Fibroblast of lung (primary cell): ENCODE results near the gene CSF2. TPM values are rescaled to one million over a fixed set of nuclear protein-coding genes. Genes with fewer than 3 reads are reported as not detected.
A peak's percentile ranks its signal among the peaks of the same experiment; 100 is the strongest.

Source experiments
- DNase-seq, 2 donors: peaks; one replicate each; pipeline versions ENCODE4 v3.0.0 to v3.0.0-alpha.2; 2010; ENCODE audit warnings: low read depth in 2 of 2
- H2AFZ ChIP-seq: 2 replicates; pipeline ENCODE4 v1.5.1; 2012; ENCODE audit warnings: low read length, control low read depth, inconsistent platforms
- H3K27ac ChIP-seq: 2 replicates; pipeline ENCODE4 v1.5.1; 2011; ENCODE audit warnings: low read length, control low read depth; ENCODE audit not compliant: insufficient read depth
- H3K27me3 ChIP-seq: 2 replicates; pipeline ENCODE4 v1.5.1; 2011; ENCODE audit warnings: mild to moderate bottlenecking, low read length; ENCODE audit not compliant: control insufficient read depth, insufficient read depth
- H3K36me3 ChIP-seq: 2 replicates; pipeline ENCODE4 v1.5.1; 2011; ENCODE audit warnings: low read length; ENCODE audit not compliant: control insufficient read depth, insufficient read depth
- H3K4me1 ChIP-seq: 2 replicates; pipeline ENCODE4 v1.5.1; 2011; ENCODE audit warnings: low read length; ENCODE audit not compliant: control insufficient read depth, insufficient read depth; ENCODE audit errors: extremely low read depth
- H3K4me2 ChIP-seq: 2 replicates; pipeline ENCODE4 v1.5.1; 2011; ENCODE audit warnings: low read length, control low read depth; ENCODE audit not compliant: insufficient read depth; ENCODE audit errors: extremely low read depth
- H3K4me3 ChIP-seq, 4 experiments: fragments of 200-600 bp in 1 of 4; sonication (generic) in 1 of 4; replicated peaks in 1 of 4; 2 replicates each; pipeline ENCODE4 v1.5.1; 2011 to 2016; ENCODE audit warnings: low read length in 4 of 4, low read depth in 3 of 4, mild to moderate bottlenecking in 3 of 4, control low read depth in 2 of 4, inconsistent platforms in 1 of 4, mixed read lengths in 1 of 4; ENCODE audit not compliant: insufficient read depth in 1 of 4; ENCODE audit errors: control extremely low read depth in 1 of 4
- H3K79me2 ChIP-seq: 2 replicates; pipeline ENCODE4 v1.5.1; 2012; ENCODE audit warnings: mild to moderate bottlenecking, low read length, inconsistent platforms; ENCODE audit not compliant: control insufficient read depth, insufficient read depth
- H3K9ac ChIP-seq: 2 replicates; pipeline ENCODE4 v1.5.1; 2011; ENCODE audit warnings: mild to moderate bottlenecking, low read length, control low read depth; ENCODE audit not compliant: insufficient read depth
- H3K9me3 ChIP-seq: 2 replicates; pipeline ENCODE4 v1.5.1; 2012; ENCODE audit warnings: low read depth, low read length; ENCODE audit not compliant: control insufficient read depth, insufficient read depth
- H4K20me1 ChIP-seq: 2 replicates; pipeline ENCODE4 v1.5.1; 2011; ENCODE audit warnings: low read length; ENCODE audit not compliant: control insufficient read depth, insufficient read depth; ENCODE audit errors: extremely low read depth
- CTCF ChIP-seq, 2 donors: IDR thresholded peaks in 1 of 2; conservative IDR thresholded peaks in 1 of 2; 1 replicate in 1 of 2; 2 replicates in 1 of 2; pipeline ENCODE4 v1.5.1; 2011 to 2012; ENCODE audit warnings: low read length in 2 of 2, control low read depth in 1 of 2, inconsistent platforms in 1 of 2, low read depth in 1 of 2, mild to moderate bottlenecking in 1 of 2
- EZH2 ChIP-seq: IDR thresholded peaks from 2 replicates; pipeline ENCODE4 v1.5.1; 2012; ENCODE audit warnings: low read length, control low read depth, mild to moderate bottlenecking; ENCODE audit errors: missing control alignments
- polyA plus RNA-seq, 2 donors: library from polyadenylated mRNA; depleted of rRNA in 1 of 2; stranded (reverse) in 1 of 2; unstranded in 1 of 2; fragments of >200 nt; gene quantifications; 2 replicates each; pipeline ENCODE4 v1.2.1, GENCODE V29; 2011 to 2012; ENCODE audit warnings: missing spikeins in 1 of 2
- total RNA-seq: library from RNA; depleted of rRNA; stranded (reverse); fragments of >200 nt; gene quantifications from 2 replicates; pipeline ENCODE4 v1.2.1, GENCODE V29; 2014

The CSF2 gene
- total and polyA plus RNA-seq, 2 donors (not counting 1 experiment from before 2014, with no cell fraction given) = 0.09 to 0.66 TPM

GRCh38 chr5:132100672-132101261 lies 27.2 kb downstream of the CSF2 start:
- peaks cover 25% of the 10 kb centered on the region for H3K4me1 ChIP-seq
- no peak overlapping the region for H3K4me3 ChIP-seq
- TF ChIP-seq CTCF (conservative IDR thresholded peaks at IDR 0.05 in 1 of 2, IDR thresholded peaks at IDR 0.05 in 1 of 2; ENCODE audit: low read depth in 1 of 2, low read length in 2 of 2) = no peak
- TF ChIP-seq EZH2 = no peak
- no peaks in the 10 kb centered on the region for H3K9me3 ChIP-seq
- H3K36me3 ChIP-seq = no peaks in the 10 kb centered on the region
- H3K4me2 ChIP-seq = no peak overlapping the region
- H3K27me3 ChIP-seq = no peaks in the 10 kb centered on the region
- H3K9ac ChIP-seq = no peak overlapping the region
- H4K20me1 ChIP-seq = no peaks in the 10 kb centered on the region
- H2AFZ ChIP-seq = no peak overlapping the region
- no peak for DNase-seq
- H3K79me2 ChIP-seq = no peaks in the 10 kb centered on the region
- H3K27ac ChIP-seq = no peak overlapping the region

GRCh38 chr5:132101385-132101880 lies 27.8 kb downstream of the CSF2 start:
- DNase-seq = no peak
- H2AFZ ChIP-seq = no peak overlapping the region
- no peak overlapping the region for H3K4me2 ChIP-seq
- peaks cover 23% of the 10 kb centered on the region for H3K4me1 ChIP-seq
- no peaks in the 10 kb centered on the region for H3K9me3 ChIP-seq
- no peaks in the 10 kb centered on the region for H3K27me3 ChIP-seq
- H3K79me2 ChIP-seq = no peaks in the 10 kb centered on the region
- no peak overlapping the region for H3K4me3 ChIP-seq
- no peak overlapping the region for H3K9ac ChIP-seq
- TF ChIP-seq EZH2 (no peak), CTCF (conservative IDR thresholded peaks at IDR 0.05 in 1 of 2, IDR thresholded peaks at IDR 0.05 in 1 of 2; ENCODE audit: low read depth in 1 of 2, low read length in 2 of 2) (no peak)
- no peaks in the 10 kb centered on the region for H3K36me3 ChIP-seq
- H3K27ac ChIP-seq = no peak overlapping the region
- no peaks in the 10 kb centered on the region for H4K20me1 ChIP-seq

- DNase-seq = peak in 1 of 2 donors; percentile 79
- no peaks in the 10 kb centered on the region for H3K79me2 ChIP-seq
- H3K4me3 ChIP-seq = no peak overlapping the region
- no peak overlapping the region for H2AFZ ChIP-seq
- H3K4me1 ChIP-seq = peaks cover 23% of the 10 kb centered on the region
- no peak overlapping the region for H3K4me2 ChIP-seq
- H3K36me3 ChIP-seq = no peaks in the 10 kb centered on the region
- peak overlapping the region; percentile 98 for H3K27ac ChIP-seq
- no peak overlapping the region for H3K9ac ChIP-seq
- H3K27me3 ChIP-seq = no peaks in the 10 kb centered on the region
- no peaks in the 10 kb centered on the region for H4K20me1 ChIP-seq
- no peak for TF ChIP-seq EZH2
- TF ChIP-seq CTCF (conservative IDR thresholded peaks at IDR 0.05 in 1 of 2, IDR thresholded peaks at IDR 0.05 in 1 of 2; ENCODE audit: low read depth in 1 of 2, low read length in 2 of 2) = no peak
- H3K9me3 ChIP-seq = no peaks in the 10 kb centered on the region
These were observed 28.6 kb downstream of the CSF2 start for GRCh38 chr5:132102101-132102701.
